SK-N-SH treated with all-trans-retinoic acid at 6 μM for 48 hours (cell line): ENCODE measurements around the gene PPP2R1A.

ENCODE experiments used
- ATAC-seq: fragments of 200-7000 bp; cut with Tn5 transposase; 3 replicates; pipeline ENCODE4 v1.9.1; 2020; ENCODE audit warnings: mild to moderate bottlenecking, moderate library complexity
- ARNTL ChIP-seq: fragments of 450-650 bp; formaldehyde crosslinking; IDR thresholded peaks from 2 replicates; pipeline ENCODE4 v1.5.0; 2020; ENCODE audit warnings: low read depth, mild to moderate bottlenecking, moderate library complexity, borderline replicate concordance
- BACH2 ChIP-seq: fragments of 250-450 bp; sonication (Bioruptor Pico); IDR thresholded peaks from 2 replicates; pipeline ENCODE4 v1.9.0; 2021; ENCODE audit warnings: mild to moderate bottlenecking, borderline replicate concordance
- CREB5 ChIP-seq: fragments of 250-450 bp; sonication (Bioruptor Pico); IDR thresholded peaks from 2 replicates; pipeline ENCODE4 v1.5.1; 2020; ENCODE audit warnings: low read depth, mild to moderate bottlenecking, moderate library complexity
- CSDC2 ChIP-seq: fragments of 250-450 bp; sonication (Bioruptor Pico); IDR thresholded peaks from 2 replicates; pipeline ENCODE4 v1.5.0; 2020; ENCODE audit warnings: mild to moderate bottlenecking, moderate library complexity
- CSRNP3 ChIP-seq: fragments of 250-450 bp; sonication (Bioruptor Pico); IDR thresholded peaks from 2 replicates; pipeline ENCODE4 v1.5.1; 2021; ENCODE audit warnings: mild to moderate bottlenecking, moderate library complexity
- GLIS3 ChIP-seq: fragments of 250-450 bp; sonication (Bioruptor Pico); IDR thresholded peaks from 2 replicates; pipeline ENCODE4 v1.5.0; 2020; ENCODE audit warnings: mild to moderate bottlenecking, moderate library complexity
- ISL1 ChIP-seq: fragments of 250-450 bp; sonication (Bioruptor Pico); IDR thresholded peaks from 2 replicates; pipeline ENCODE4 v2.1.2; 2022; ENCODE audit warnings: mild to moderate bottlenecking, moderate library complexity
- OSR1 ChIP-seq: fragments of 250-450 bp; sonication (Bioruptor Pico); IDR thresholded peaks from 2 replicates; pipeline ENCODE4 v1.8.0; 2022; ENCODE audit warnings: moderate library complexity, mild to moderate bottlenecking, inconsistent platforms
- PATZ1 ChIP-seq: fragments of 250-450 bp; sonication (Bioruptor Pico); IDR thresholded peaks from 2 replicates; pipeline ENCODE4 v1.8.0; 2020; ENCODE audit warnings: mild to moderate bottlenecking, moderate library complexity, borderline replicate concordance
- PPARA ChIP-seq: fragments of 250-450 bp; sonication (Bioruptor Pico); IDR thresholded peaks from 2 replicates; pipeline ENCODE4 v1.5.0; 2020; ENCODE audit warnings: mild to moderate bottlenecking, borderline replicate concordance
- RARB ChIP-seq: fragments of 250-450 bp; sonication (Bioruptor Pico); IDR thresholded peaks from 2 replicates; pipeline ENCODE4 v1.8.0; 2021; ENCODE audit warnings: mild to moderate bottlenecking, moderate library complexity
- SNAI2 ChIP-seq: fragments of 250-450 bp; sonication (Bioruptor Pico); IDR thresholded peaks from 2 replicates; pipeline ENCODE4 v1.5.0; 2020; ENCODE audit warnings: mild to moderate bottlenecking, moderate library complexity
- TCF4 ChIP-seq: fragments of 250-450 bp; sonication (Bioruptor Pico); IDR thresholded peaks from 2 replicates; pipeline ENCODE4 v1.8.0; 2021; ENCODE audit warnings: mild to moderate bottlenecking, moderate library complexity, borderline replicate concordance
- TOX ChIP-seq: fragments of 250-450 bp; sonication (Bioruptor Pico); IDR thresholded peaks from 2 replicates; pipeline ENCODE4 v1.8.0; 2021; ENCODE audit warnings: mild to moderate bottlenecking, moderate library complexity, borderline replicate concordance
- TSHZ2 ChIP-seq: fragments of 250-450 bp; sonication (Bioruptor Pico); IDR thresholded peaks from 2 replicates; pipeline ENCODE4 v1.5.0; 2020; ENCODE audit warnings: mild to moderate bottlenecking, moderate library complexity
- ZC3H10 ChIP-seq: fragments of 250-450 bp; sonication (Bioruptor Pico); IDR thresholded peaks from 2 replicates; pipeline ENCODE4 v1.5.1; 2021; ENCODE audit warnings: mild to moderate bottlenecking, moderate library complexity
- ZFP3 ChIP-seq: fragments of 250-450 bp; sonication (Bioruptor Pico); IDR thresholded peaks from 2 replicates; pipeline ENCODE4 v1.5.0; 2020; ENCODE audit warnings: mild to moderate bottlenecking, moderate library complexity
- ZNF565 ChIP-seq: fragments of 450-650 bp; formaldehyde crosslinking; conservative IDR thresholded peaks from 2 replicates; pipeline ENCODE4 v1.5.0; 2020; ENCODE audit warnings: low read depth, mild to moderate bottlenecking, moderate library complexity
- ZNF70 ChIP-seq: fragments of 450-650 bp; formaldehyde crosslinking; IDR thresholded peaks from 2 replicates; pipeline ENCODE4 v1.5.0; 2020; ENCODE audit warnings: mild to moderate bottlenecking, moderate library complexity
- ZNF8 ChIP-seq: fragments of 450-650 bp; formaldehyde crosslinking; IDR thresholded peaks from 2 replicates; pipeline ENCODE4 v1.5.0; 2020; ENCODE audit warnings: mild to moderate bottlenecking, moderate library complexity
- TF ChIP-seq, protein P1 (sequence below): fragments of 250-450 bp; sonication (Bioruptor Pico); IDR thresholded peaks from 2 replicates; pipeline ENCODE4 v1.8.0; 2021; ENCODE audit warnings: low read depth, mild to moderate bottlenecking, moderate library complexity, borderline replicate concordance

Gene PPP2R1A

GRCh38 chr19:52189735-52190486 lies at the start of gene PPP2R1A:
TSS of gene PPP2R1A (plus strand) at chr19:52190052. CDS start at chr19:52190097, 45 bp downstream.
- peak; percentile 61; the same call in 1 of the 2 replicates for TF ChIP-seq PATZ1
- no peak for TF ChIP-seq ZFP3
- TF ChIP-seq, protein P1, sequence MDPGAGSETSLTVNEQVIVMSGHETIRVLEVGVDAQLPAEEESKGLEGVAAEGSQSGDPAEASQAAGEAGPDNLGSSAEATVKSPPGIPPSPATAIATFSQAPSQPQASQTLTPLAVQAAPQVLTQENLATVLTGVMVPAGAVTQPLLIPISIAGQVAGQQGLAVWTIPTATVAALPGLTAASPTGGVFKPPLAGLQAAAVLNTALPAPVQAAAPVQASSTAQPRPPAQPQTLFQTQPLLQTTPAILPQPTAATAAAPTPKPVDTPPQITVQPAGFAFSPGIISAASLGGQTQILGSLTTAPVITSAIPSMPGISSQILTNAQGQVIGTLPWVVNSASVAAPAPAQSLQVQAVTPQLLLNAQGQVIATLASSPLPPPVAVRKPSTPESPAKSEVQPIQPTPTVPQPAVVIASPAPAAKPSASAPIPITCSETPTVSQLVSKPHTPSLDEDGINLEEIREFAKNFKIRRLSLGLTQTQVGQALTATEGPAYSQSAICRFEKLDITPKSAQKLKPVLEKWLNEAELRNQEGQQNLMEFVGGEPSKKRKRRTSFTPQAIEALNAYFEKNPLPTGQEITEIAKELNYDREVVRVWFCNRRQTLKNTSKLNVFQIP, result no peak
- no peak for TF ChIP-seq ISL1 (CRISPR knock-in tag)
- TF ChIP-seq, all 23 proteins: peak for 1
- peak; percentile 93 for ATAC-seq

GRCh38 chr19:52141203-52141602 lies 48.6 kb upstream of the PPP2R1A start:
- no peak for ATAC-seq
- no peak for TF ChIP-seq ZNF8
- TF ChIP-seq PATZ1, result no peak
- no peak for TF ChIP-seq RARB (CRISPR knock-in tag)
- TF ChIP-seq, all 23 proteins: peak for 0

DNA sequence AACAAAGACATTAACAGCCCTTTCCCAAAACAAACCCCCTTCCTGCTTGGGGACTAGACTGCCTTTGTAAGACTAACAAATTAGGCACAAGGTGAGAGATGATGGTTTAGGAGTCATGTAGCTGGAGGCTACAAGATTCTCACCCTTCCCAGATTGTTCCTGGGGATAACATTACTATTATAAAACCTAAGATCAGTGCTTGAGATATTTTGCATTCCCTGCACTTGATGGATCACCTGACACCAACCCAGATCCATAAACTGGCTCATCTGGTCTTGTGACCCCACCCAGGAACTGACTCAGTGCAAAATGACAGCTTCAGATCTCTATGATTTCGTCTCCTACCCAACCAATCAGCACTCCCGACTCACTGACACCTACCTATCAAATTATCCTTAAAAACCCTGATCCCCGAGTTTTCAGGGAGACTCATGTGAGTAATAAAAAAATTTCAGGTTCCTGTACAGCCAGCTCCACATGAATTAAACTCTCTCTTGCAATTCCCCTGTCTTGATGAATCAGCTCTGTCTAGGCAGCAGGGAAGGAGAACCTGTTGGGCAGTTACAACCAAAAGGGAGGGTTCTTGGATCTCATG lies 47.8 kb upstream of the PPP2R1A start:
- ATAC-seq, result no peak
- TF ChIP-seq TOX (CRISPR knock-in tag), result no peak
- no peak for TF ChIP-seq ZNF70 (CRISPR knock-in tag)
- TF ChIP-seq ZC3H10 (CRISPR knock-in tag), result no peak
- TF ChIP-seq GLIS3 (CRISPR knock-in tag), result no peak
- no peak for TF ChIP-seq ARNTL (CRISPR knock-in tag)
- no peak for TF ChIP-seq CREB5 (CRISPR knock-in tag)
- no peak for TF ChIP-seq PPARA
- no peak for TF ChIP-seq ZFP3
- TF ChIP-seq ZNF8, result no peak

- no peak for ATAC-seq
- TF ChIP-seq CSRNP3 (CRISPR knock-in tag) (no peak), ZNF8 (no peak), ZC3H10 (CRISPR knock-in tag) (no peak), OSR1 (CRISPR knock-in tag) (no peak), SNAI2 (CRISPR knock-in tag) (no peak), CSDC2 (CRISPR knock-in tag) (no peak), ZNF565 (CRISPR knock-in tag) (no peak), BACH2 (CRISPR knock-in tag) (no peak), PPARA (no peak), RARB (CRISPR knock-in tag) (no peak), TCF4 (CRISPR knock-in tag) (no peak), TSHZ2 (CRISPR knock-in tag) (no peak), ISL1 (CRISPR knock-in tag) (no peak), ZFP3 (no peak), CREB5 (CRISPR knock-in tag) (no peak), GLIS3 (CRISPR knock-in tag) (no peak)
Observed at GRCh38 chr19:52148256-52148655, 41.6 kb upstream of the PPP2R1A start.
